MM.1S (cell line): Measurements from ENCODE around the gene HYOU1.

Experiments used
- CTCF ChIP-seq: fragments of 300-600 bp; sonication (generic); IDR thresholded peaks from 2 replicates; pipeline ENCODE4 v1.5.1; 2016; ENCODE audit warnings: antibody characterized with exemption, low read length, mixed read lengths
- EZH2 ChIP-seq: fragments of 300-600 bp; sonication (generic); optimal IDR thresholded peaks from 2 replicates; pipeline ENCODE3; 2017; ENCODE audit warnings: low read depth, mild to moderate bottlenecking, antibody characterized with exemption, low read length, mixed read lengths

GRCh38 chr11:119038884-119039283 is 18.1 kb downstream of the HYOU1 start:
- TF ChIP-seq CTCF (no peak), EZH2 (no peak)
